ENCODE data around the gene NAGLU. TPM values are rescaled to one million over a fixed set of nuclear protein-coding genes. Genes with fewer than 3 reads are reported as not detected.

Gene NAGLU
- total and polyA plus RNA-seq, 2 donors from 2014 or later = 37.5 to 52.7 TPM

GRCh38 chr17:42507671-42508070, 28.4 kb upstream of the NAGLU start:
- FAIRE-seq = no peak
- DNase-seq = no peak
- TF ChIP-seq CTCF (IDR thresholded peaks at IDR 0.05; ENCODE audit: borderline replicate concordance, extremely low read depth, insufficient read depth) = no peak
- intact Hi-C loops (cut with DNase I) = no loop called here
- no peaks in the 10 kb centered on the region for H3K27me3 ChIP-seq (ENCODE audit: control insufficient read depth, insufficient read depth, low read length)
- H3K36me3 ChIP-seq (ENCODE audit: control insufficient read depth in 2 of 3, insufficient read depth in 3 of 3, low read length in 3 of 3) = peaks cover 0 to 42% (median 34%) of the 10 kb centered on the region in 3 donors
- H3K9ac ChIP-seq (ENCODE audit: low read length in 3 of 3) = no peak overlapping the region
- peaks cover 0 to 9% (median 7%) of the 10 kb centered on the region in 3 donors for H3K4me1 ChIP-seq (ENCODE audit: control insufficient read depth in 2 of 3, insufficient read depth in 2 of 3, low read depth in 1 of 3, low read length in 3 of 3)
- no peak overlapping the region for H3K4me3 ChIP-seq (ENCODE audit: low read length in 3 of 3)
- no peak overlapping the region for H3K27ac ChIP-seq (ENCODE audit: low read depth in 2 of 2, low read length in 2 of 2)
- no peaks in the 10 kb centered on the region for H3K9me3 ChIP-seq (ENCODE audit: control insufficient read depth in 2 of 3, insufficient read depth in 1 of 3, low read length in 3 of 3)

GRCh38 chr17:42508426-42509165, 27.4 kb upstream of the NAGLU start:
- intact Hi-C loops (cut with DNase I) = no loop called here
- DNase-seq (no peak), FAIRE-seq (no peak)
- H3K4me1 ChIP-seq (ENCODE audit: control insufficient read depth in 2 of 3, insufficient read depth in 2 of 3, low read depth in 1 of 3, low read length in 3 of 3) = peaks cover 0 to 18% (median 12%) of the 10 kb centered on the region in 3 donors
- no peak overlapping the region for H3K4me3 ChIP-seq (ENCODE audit: low read length in 3 of 3)
- no peak overlapping the region for H3K9ac ChIP-seq (ENCODE audit: low read length in 3 of 3)
- no peaks in the 10 kb centered on the region for H3K27me3 ChIP-seq (ENCODE audit: control insufficient read depth, insufficient read depth, low read length)
- TF ChIP-seq CTCF (IDR thresholded peaks at IDR 0.05; ENCODE audit: borderline replicate concordance, extremely low read depth, insufficient read depth) = no peak
- peaks cover 0 to 38% (median 31%) of the 10 kb centered on the region in 3 donors for H3K36me3 ChIP-seq (ENCODE audit: control insufficient read depth in 2 of 3, insufficient read depth in 3 of 3, low read length in 3 of 3)
- H3K9me3 ChIP-seq (ENCODE audit: control insufficient read depth in 2 of 3, insufficient read depth in 1 of 3, low read length in 3 of 3) = no peaks in the 10 kb centered on the region
- H3K27ac ChIP-seq (ENCODE audit: low read depth in 2 of 2, low read length in 2 of 2) = no peak overlapping the region

- H3K36me3 ChIP-seq (ENCODE audit: control insufficient read depth in 2 of 3, insufficient read depth in 3 of 3, low read length in 3 of 3) = peaks cover 2 to 42% (median 32%) of the 10 kb centered on the region in 3 donors
- DNase-seq (no peak), FAIRE-seq (no peak)
- no peaks in the 10 kb centered on the region for H3K27me3 ChIP-seq (ENCODE audit: control insufficient read depth, insufficient read depth, low read length)
- peaks cover 0 to 20% (median 14%) of the 10 kb centered on the region in 3 donors for H3K4me1 ChIP-seq (ENCODE audit: control insufficient read depth in 2 of 3, insufficient read depth in 2 of 3, low read depth in 1 of 3, low read length in 3 of 3)
- no peaks in the 10 kb centered on the region for H3K9me3 ChIP-seq (ENCODE audit: control insufficient read depth in 2 of 3, insufficient read depth in 1 of 3, low read length in 3 of 3)
- H3K4me3 ChIP-seq (ENCODE audit: low read length in 3 of 3) = no peak overlapping the region
- H3K9ac ChIP-seq (ENCODE audit: low read length in 3 of 3) = no peak overlapping the region
- intact Hi-C loops (cut with DNase I) = no loop called here
- TF ChIP-seq CTCF (IDR thresholded peaks at IDR 0.05; ENCODE audit: borderline replicate concordance, extremely low read depth, insufficient read depth) = no peak
- no peak overlapping the region for H3K27ac ChIP-seq (ENCODE audit: low read depth in 2 of 2, low read length in 2 of 2)
Measured at GRCh38 chr17:42509409-42509808, 26.6 kb upstream of the NAGLU start.

Measured in kidney (tissue), 14 donors.